Bronchial epithelial cell (primary cell): ENCODE data around the gene AP1B1. TPM values are rescaled to one million over a fixed set of nuclear protein-coding genes. Genes with fewer than 3 reads are reported as not detected.

Source experiments
- DNase-seq: peaks from one replicate; pipeline ENCODE4 v3.0.0-alpha.2; 2010; ENCODE audit warnings: low read depth
- FAIRE-seq: peaks from 2 replicates; lab custom pipeline; 2011; peaks lifted over from hg19 to GRCh38; lab: Jason Lieb, UNC
- H3K27me3 ChIP-seq: 2 replicates; pipeline ENCODE4 v1.5.1; 2011; ENCODE audit warnings: low read length; ENCODE audit not compliant: control insufficient read depth, insufficient read depth
- H3K36me3 ChIP-seq: 2 replicates; pipeline ENCODE4 v1.5.1; 2011; ENCODE audit warnings: low read length; ENCODE audit not compliant: control insufficient read depth, insufficient read depth
- H3K4me3 ChIP-seq: 2 replicates; pipeline ENCODE4 v1.5.1; 2011; ENCODE audit warnings: mild to moderate bottlenecking, low read depth, low read length, control low read depth
- CTCF ChIP-seq: IDR thresholded peaks from 2 replicates; pipeline ENCODE4 v1.5.1; 2011; ENCODE audit warnings: mild to moderate bottlenecking, moderate library complexity, low read length, control low read depth, inconsistent platforms; ENCODE audit not compliant: insufficient read depth, severe bottlenecking
- total RNA-seq: library from RNA; depleted of rRNA; stranded (reverse); fragments of >200 nt; gene quantifications from 2 replicates; pipeline ENCODE4 v1.2.1, GENCODE V29; 2014

AP1B1 gene
- total RNA-seq, 1 donor from 2014 or later: 44.8 TPM

- no peak for FAIRE-seq
These were observed 81.4 kb downstream of the AP1B1 start for GRCh38 chr22:29306835-29307595.

GRCh38 chr22:29306175-29306834 lies 82.1 kb downstream of the AP1B1 start, which contains the start of gene GAS2L1:
GAS2L1 (plus strand) TSS chr22:29306650; CDS start chr22:29308106, 1,456 bp downstream.
- no peak for FAIRE-seq
- Histone ChIP-seq H3K36me3 (no peaks in the 10 kb centered on the region), H3K4me3 (peak within 1 kb of the TSS; percentile 68), H3K27me3 (no peaks in the 10 kb centered on the region)
- peak; percentile 58 for DNase-seq
- TF ChIP-seq CTCF: peak; percentile 65

More at GRCh38 chr22:29306835-29307595, 81.4 kb downstream of the AP1B1 start:
- peaks cover under 1% of the 10 kb centered on the region for H3K36me3 ChIP-seq
- peak overlapping the region; percentile 68 for H3K4me3 ChIP-seq
- DNase-seq: peak; percentile 36
- no peak for TF ChIP-seq CTCF
- no peaks in the 10 kb centered on the region for H3K27me3 ChIP-seq

GRCh38 chr22:29305836-29306174 lies 82.6 kb downstream of the AP1B1 start:
- no peak for TF ChIP-seq CTCF
- no peaks in the 10 kb centered on the region for H3K27me3 ChIP-seq
- FAIRE-seq: no peak
- no peak for DNase-seq
- no peaks in the 10 kb centered on the region for H3K36me3 ChIP-seq
- H3K4me3 ChIP-seq: no peak overlapping the region

- FAIRE-seq (no peak), DNase-seq (no peak)
- TF ChIP-seq CTCF: no peak
- Histone ChIP-seq H3K4me3 (no peak overlapping the region), H3K36me3 (peaks cover 16% of the 10 kb centered on the region), H3K27me3 (no peaks in the 10 kb centered on the region)
These were observed 85.5 kb downstream of the AP1B1 start for GRCh38 chr22:29302681-29303465.

GRCh38 chr22:29302402-29302680 lies 86.0 kb downstream of the AP1B1 start:
- TF ChIP-seq CTCF: no peak
- DNase-seq (no peak), FAIRE-seq (no peak)
- Histone ChIP-seq H3K36me3 (peaks cover 16% of the 10 kb centered on the region), H3K4me3 (no peak overlapping the region), H3K27me3 (no peaks in the 10 kb centered on the region)
